HCT116 (cell line): ENCODE data around the gene PATL1. TPM values are rescaled to one million over a fixed set of nuclear protein-coding genes. Genes with fewer than 3 reads are reported as not detected.

ENCODE experiments used
- ATAC-seq: fragments of 200-7000 bp; cut with Tn5 transposase; 2 replicates; pipeline ENCODE4 v1.9.1; 2020; ENCODE audit warnings: mild to moderate bottlenecking, moderate library complexity
- BruUV-seq: library from RNA; stranded (reverse); fragments of 400-500 nt; replicated peaks from 2 replicates; lab custom pipeline; 2021; lab: Mats Ljungman, UMichigan
- CTCF ChIA-PET: fragments of 300-600 bp; sonication (Branson Sonifier 250); formaldehyde crosslinking; loops from one replicate; lab custom pipeline; 2021; ENCODE audit warnings: antibody characterized with exemption; lab: Charles Lee
- POLR2A ChIA-PET: fragments of 300-600, 350-600 bp; sonication (Branson Sonifier 250); formaldehyde crosslinking; loops from one replicate; lab custom pipeline; 2021; ENCODE audit warnings: antibody characterized with exemption; lab: Charles Lee
- RAD21 ChIA-PET, 2 experiments: fragments of 300-600 bp; sonication (Branson Sonifier 250); formaldehyde crosslinking; loops; one replicate each; lab custom pipeline; 2023; ENCODE audit warnings: low total read pairs in 2 of 2; ENCODE audit not compliant: uncharacterized antibody in 2 of 2, unreplicated experiment in 2 of 2, low non-redundant PET in 1 of 2; lab: Charles Lee
- DNase-seq: peaks from one replicate; pipeline ENCODE4 v3.0.0-alpha.2; 2010; ENCODE audit warnings: low read depth, low spot score
- H2AFZ ChIP-seq: fragments of 200-600 bp; shearing (Covaris generic), sonication (generic); 2 replicates; pipeline ENCODE4 v1.6.1; 2017; ENCODE audit warnings: low read depth, mixed run types, mixed read lengths, antibody characterized with exemption, low read length; ENCODE audit not compliant: poor library complexity, severe bottlenecking
- H3K27ac ChIP-seq: 2 replicates; pipeline ENCODE4 v1.5.1; 2012; ENCODE audit warnings: low read depth, low read length
- H3K27me3 ChIP-seq: fragments of 200-600 bp; sonication (generic); 2 replicates; pipeline ENCODE4 v1.6.1; 2016; ENCODE audit warnings: mixed run types, low read length, mixed read lengths; ENCODE audit not compliant: insufficient read depth
- H3K36me3 ChIP-seq, 2 experiments: fragments of 200-500 bp in 1 of 2; fragments of 200-600 bp in 1 of 2; sonication (Bioruptor generic) in 1 of 2; sonication (generic) in 1 of 2; 2 replicates each; pipeline versions ENCODE4 v1.5.1 to v1.6.1; 2014 to 2016; ENCODE audit warnings: low read length in 2 of 2, inconsistent platforms in 1 of 2, mixed read lengths in 1 of 2, mixed run types in 1 of 2; ENCODE audit not compliant: insufficient read depth in 2 of 2, control insufficient read depth in 1 of 2
- H3K4me1 ChIP-seq, 2 experiments: fragments of 200-600 bp in 1 of 2; sonication (generic) in 1 of 2; 2 replicates each; pipeline versions ENCODE4 v1.5.1 to v1.6.1; 2012 to 2017; ENCODE audit warnings: low read length in 2 of 2, inconsistent platforms in 1 of 2, mild to moderate bottlenecking in 1 of 2, mixed read lengths in 1 of 2, mixed run types in 1 of 2, moderate library complexity in 1 of 2; ENCODE audit not compliant: insufficient read depth in 2 of 2, control insufficient read depth in 1 of 2
- H3K4me2 ChIP-seq: fragments of 200-600 bp; sonication (generic); 2 replicates; pipeline ENCODE4 v1.6.1; 2017; ENCODE audit warnings: mixed run types, low read length, mixed read lengths
- H3K4me3 ChIP-seq, 2 experiments: fragments of 200-600 bp in 1 of 2; sonication (generic) in 1 of 2; replicated peaks in 1 of 2; 2 replicates each; pipeline ENCODE4 v1.5.1; 2011 to 2016; ENCODE audit warnings: low read length in 2 of 2, control low read depth in 1 of 2, low read depth in 1 of 2, mild to moderate bottlenecking in 1 of 2, mixed read lengths in 1 of 2, mixed run types in 1 of 2
- H3K79me2 ChIP-seq: fragments of 200-600 bp; sonication (generic); 2 replicates; pipeline ENCODE4 v1.6.1; 2017; ENCODE audit warnings: mild to moderate bottlenecking, mixed run types, low read length, moderate library complexity, mixed read lengths; ENCODE audit not compliant: insufficient read depth
- H3K9ac ChIP-seq: fragments of 200-600 bp; sonication (generic); 2 replicates; pipeline ENCODE4 v1.6.1; 2016; ENCODE audit warnings: low read length, mixed read lengths
- H3K9me2 ChIP-seq: fragments of 200-600 bp; sonication (generic), shearing (Covaris generic); 2 replicates; pipeline ENCODE4 v1.6.1; 2017; ENCODE audit warnings: mixed run types, mild to moderate bottlenecking, moderate library complexity; ENCODE audit not compliant: insufficient read depth
- H3K9me3 ChIP-seq, 2 experiments: fragments of 200-500 bp in 1 of 2; fragments of 200-600 bp in 1 of 2; sonication (Bioruptor generic) in 1 of 2; sonication (generic) in 1 of 2; 2 replicates each; pipeline ENCODE4 v1.6.1; 2014 to 2017; ENCODE audit warnings: low read length in 2 of 2, mixed read lengths in 2 of 2, inconsistent platforms in 1 of 2, low read depth in 1 of 2, mild to moderate bottlenecking in 1 of 2, mixed run types in 1 of 2, moderate library complexity in 1 of 2; ENCODE audit not compliant: control insufficient read depth in 1 of 2, insufficient read depth in 1 of 2
- H4K20me1 ChIP-seq: fragments of 200-600 bp; sonication (generic), shearing (Covaris generic); 2 replicates; pipeline ENCODE4 v1.6.1; 2017; ENCODE audit warnings: mixed run types, mild to moderate bottlenecking, moderate library complexity; ENCODE audit not compliant: insufficient read depth
- CBX3 ChIP-seq: IDR thresholded peaks from 2 replicates; pipeline ENCODE4 v1.6.1; 2012; ENCODE audit warnings: low read depth
- EZH2 ChIP-seq: fragments of 200-600 bp; sonication (generic); IDR thresholded peaks from 2 replicates; pipeline ENCODE4 v1.6.1; 2017; ENCODE audit warnings: antibody characterized with exemption, mixed run types
- JUND ChIP-seq: IDR thresholded peaks from 2 replicates; pipeline ENCODE4 v1.6.1; 2012
- POLR2A ChIP-seq: IDR thresholded peaks from 2 replicates; pipeline ENCODE4 v1.7.0; 2011; ENCODE audit warnings: borderline replicate concordance; ENCODE audit not compliant: insufficient read depth, insufficient read length; ENCODE audit errors: extremely low read depth
- RAD21 ChIP-seq: IDR thresholded peaks from 2 replicates; pipeline ENCODE4 v1.6.1; 2012; ENCODE audit warnings: low read depth, mild to moderate bottlenecking
- SIN3A ChIP-seq: IDR thresholded peaks from 2 replicates; pipeline ENCODE4 v1.6.1; 2012; ENCODE audit warnings: low read depth
- SP1 ChIP-seq: IDR thresholded peaks from 2 replicates; pipeline ENCODE4 v1.6.1; 2012; ENCODE audit warnings: low read depth
- SRF ChIP-seq: IDR thresholded peaks from 2 replicates; pipeline ENCODE4 v1.6.1; 2012; ENCODE audit warnings: low read depth
- YY1 ChIP-seq: IDR thresholded peaks from 2 replicates; pipeline ENCODE4 v1.6.1; 2011; ENCODE audit warnings: low read length, low read depth, moderate library complexity, mild to moderate bottlenecking; ENCODE audit not compliant: insufficient replicate concordance; ENCODE audit errors: extremely low read depth
- ZFX ChIP-seq: fragments of 450-650 bp; IDR thresholded peaks from 2 replicates; pipeline ENCODE4 v1.6.1; 2017
- ZNF274 ChIP-seq: fragments of 200-500 bp; sonication (Bioruptor generic); IDR thresholded peaks from 2 replicates; pipeline ENCODE4 v1.6.1; 2014; ENCODE audit warnings: mild to moderate bottlenecking, low read depth, low read length, inconsistent platforms
- intact Hi-C: fragments of 100-400 bp; cut with micrococcal nuclease; formaldehyde crosslinking; loops from 2 replicates; pipeline ENCODE4 v1.10.0; 2022
- total RNA-seq: library from RNA; stranded (reverse); gene quantifications from one replicate; pipeline ENCODE4 v1.2.1, GENCODE V29; 2021; ENCODE audit not compliant: unreplicated experiment
- TF ChIP-seq, protein P1 (sequence below): IDR thresholded peaks from 2 replicates; pipeline ENCODE4 v1.6.1; 2012

PATL1 gene
- total RNA-seq, 1 experiment from 2014 or later: 37.6 TPM

DNA sequence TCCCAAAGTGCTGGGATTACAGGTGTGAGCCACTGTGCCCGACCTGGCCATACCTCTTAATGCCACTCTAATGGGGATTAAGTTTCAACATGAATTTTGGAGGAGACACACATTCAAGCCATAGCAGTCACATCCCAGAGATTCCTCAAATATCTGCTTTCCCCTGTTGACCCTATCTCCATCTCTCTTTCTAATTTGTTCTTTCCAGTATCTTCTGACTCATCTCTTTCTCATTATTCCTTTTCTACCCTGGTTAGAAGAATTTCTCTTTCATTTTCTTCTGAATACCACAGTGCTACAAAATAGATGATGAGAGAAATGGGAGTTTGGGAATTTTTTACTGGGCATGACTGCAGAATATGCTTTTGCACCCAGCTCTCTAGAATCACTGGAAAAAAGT is 39.7 kb upstream of the PATL1 start:
- H3K27ac ChIP-seq: no peak overlapping the region
- CTCF ChIA-PET: no interaction called here

DNA sequence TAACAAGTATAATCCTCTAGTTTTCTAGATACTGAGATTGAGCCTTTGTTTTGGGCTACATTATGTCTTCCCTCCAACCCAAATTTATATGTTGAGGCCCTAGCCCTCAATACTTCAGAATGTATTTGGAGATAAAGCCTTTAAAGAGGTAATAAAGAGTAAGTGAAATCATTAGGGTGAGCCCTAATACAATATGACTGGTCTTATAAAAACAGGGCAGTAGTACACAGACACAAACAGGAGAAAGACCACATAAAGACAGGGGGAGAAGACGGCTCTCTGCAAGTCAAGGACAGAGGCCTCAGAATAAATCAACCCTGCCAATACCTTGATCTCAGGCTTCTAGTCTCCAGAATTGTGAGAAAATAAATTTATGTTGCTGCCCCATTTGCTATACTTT is 38.5 kb upstream of the PATL1 start:
- ATAC-seq: peak; percentile 32
- ChIA-PET POLR2A (no interaction called here), CTCF (no interaction called here), RAD21 (no interaction called here)
- peak overlapping the region; percentile 75 for H2AFZ ChIP-seq
- H3K36me3 ChIP-seq: no peaks in the 10 kb centered on the region
- peak overlapping the region; percentile 39; the same call in 1 of the 2 replicates for H3K9ac ChIP-seq
- H3K9me3 ChIP-seq: no peaks in the 10 kb centered on the region
- no peak for TF ChIP-seq ZNF274
- TF ChIP-seq, protein P1, sequence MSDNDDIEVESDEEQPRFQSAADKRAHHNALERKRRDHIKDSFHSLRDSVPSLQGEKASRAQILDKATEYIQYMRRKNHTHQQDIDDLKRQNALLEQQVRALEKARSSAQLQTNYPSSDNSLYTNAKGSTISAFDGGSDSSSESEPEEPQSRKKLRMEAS: 0 out of 2 replicates have a peak, but pooled peaks have one; percentile 10
- peak overlapping the region; percentile 20; the same call in 1 of the 2 replicates for H3K27ac ChIP-seq
- peak overlapping the region in 1 of 2 experiments; percentile 29; a peak in 2 of 4 replicates for H3K4me3 ChIP-seq
- no peak for DNase-seq
- intact Hi-C loops: no loop called here
- no peaks in the 10 kb centered on the region for H4K20me1 ChIP-seq
- no TSS peak for BruUV-seq
- H3K4me2 ChIP-seq: peak overlapping the region; percentile 79
- no peaks in the 10 kb centered on the region for H3K79me2 ChIP-seq
- H3K9me2 ChIP-seq: no peaks in the 10 kb centered on the region
- H3K27me3 ChIP-seq: no peaks in the 10 kb centered on the region
- peaks cover 18 to 33% of the 10 kb centered on the region in 2 experiments for H3K4me1 ChIP-seq

More for the DNA sequence above, 39.7 kb upstream of the PATL1 start:
- Histone ChIP-seq H3K79me2 (no peaks in the 10 kb centered on the region), H4K20me1 (no peaks in the 10 kb centered on the region), H3K9me2 (no peaks in the 10 kb centered on the region), H3K36me3 (no peaks in the 10 kb centered on the region), H3K9ac (no peak overlapping the region), H3K9me3 (no peaks in the 10 kb centered on the region), H3K4me1 (peaks cover 18 to 33% of the 10 kb centered on the region in 2 experiments), H3K27me3 (no peaks in the 10 kb centered on the region), H3K4me2 (peak overlapping the region; percentile 79; the same call in 1 of the 2 replicates), H3K4me3 (no peak overlapping the region), H2AFZ (no peak overlapping the region)
- no peak for DNase-seq
- RAD21 ChIA-PET: no interaction called here
- POLR2A ChIA-PET: no interaction called here
- no peak for ATAC-seq
- intact Hi-C loops: no loop called here
- BruUV-seq: no TSS peak
- TF ChIP-seq EZH2 (no peak), SP1 (no peak), ZFX (no peak), JUND (no peak), ZNF274 (no peak), RAD21 (no peak), YY1 (no peak), POLR2A (no peak), SRF (no peak), SIN3A (no peak), CBX3 (no peak)
